Breast epithelium (tissue), 4 donors: ENCODE data around the gene SPTBN2. TPM values are rescaled to one million over a fixed set of nuclear protein-coding genes. Genes with fewer than 3 reads are reported as not detected.
A peak's percentile ranks its signal among the peaks of the same experiment; 100 is the strongest.

Experiments
- DNase-seq, 2 donors: peaks; one replicate each; pipeline ENCODE4 v3.0.0-alpha.2; 2019; ENCODE audit warnings: low spot score in 2 of 2
- H3K27ac ChIP-seq, 2 donors: fragments of 200-600 bp; sonication (generic) in 1 of 2; one replicate each; pipeline ENCODE4 v1.5.1; 2016 to 2019; ENCODE audit warnings: mild to moderate bottlenecking in 1 of 2
- H3K27me3 ChIP-seq, 2 donors: fragments of 200-600 bp; sonication (generic) in 1 of 2; one replicate each; pipeline versions ENCODE4 v1.5.1 to v1.6.0; 2017 to 2019; ENCODE audit warnings: control low read depth in 1 of 2, mild to moderate bottlenecking in 1 of 2
- H3K36me3 ChIP-seq: fragments of 200-600 bp; one replicate; pipeline ENCODE4 v1.5.1; 2019
- H3K4me1 ChIP-seq, 2 donors: fragments of 200-600 bp; sonication (generic); one replicate each; pipeline ENCODE4 v1.5.1; 2016 to 2019; ENCODE audit warnings: control low read depth in 1 of 2
- H3K4me3 ChIP-seq, 3 donors: fragments of 200-600 bp; sonication (generic); 1 replicate in 2 of 3; 2 replicates in 1 of 3; pipeline ENCODE4 v1.5.1; 2016 to 2019; ENCODE audit warnings: mild to moderate bottlenecking in 3 of 3, moderate library complexity in 2 of 3
- H3K9me3 ChIP-seq, 2 donors: fragments of 200-600 bp; sonication (generic) in 1 of 2; one replicate each; pipeline ENCODE4 v1.5.1; 2016 to 2019; ENCODE audit warnings: control low read depth in 1 of 2
- CTCF ChIP-seq, 3 donors: fragments of 450-650 bp; IDR thresholded peaks; one replicate each; pipeline ENCODE4 v1.5.1; 2016 to 2017; ENCODE audit warnings: antibody characterized with exemption in 3 of 3, mild to moderate bottlenecking in 3 of 3, moderate library complexity in 3 of 3
- POLR2A ChIP-seq: fragments of 450-650 bp; IDR thresholded peaks from one replicate; pipeline ENCODE4 v1.6.1; 2016; ENCODE audit warnings: antibody characterized with exemption, mild to moderate bottlenecking, moderate library complexity
- POLR2AphosphoS5 ChIP-seq, 3 donors: sonication (generic); formaldehyde crosslinking; IDR thresholded peaks; one replicate each; pipeline ENCODE4 v1.6.1; 2017; ENCODE audit warnings: antibody characterized with exemption in 3 of 3
- intact Hi-C: fragments of 100-400 bp; cut with DNase I; formaldehyde crosslinking; loops from one replicate; pipeline ENCODE4 v1.15.1; 2023; ENCODE audit warnings: low total_unique reads
- total RNA-seq, 3 donors: library from RNA; depleted of rRNA; stranded (reverse); fragments of >200 nt; gene quantifications; one replicate each; pipeline ENCODE4 v1.1.0, GENCODE V29; 2016

SPTBN2 gene
- total RNA-seq, 3 donors from 2014 or later = 1.1 to 28.7 (median 27.2) TPM

GRCh38 chr11:66687831-66688281 lies 41.2 kb downstream of the SPTBN2 start:
- peak in 1 of 2 donors; percentile 36 for DNase-seq
- intact Hi-C loops = loop anchor here (10.0 kb wide), 1 partner anchor 113 kb away; no protein-coding TSS in a partner anchor
- no peaks in the 10 kb centered on the region for H3K36me3 ChIP-seq
- H3K27me3 ChIP-seq = no peaks in the 10 kb centered on the region
- H3K9me3 ChIP-seq = no peaks in the 10 kb centered on the region
- H3K27ac ChIP-seq = peak overlapping the region in 1 of 2 donors; percentile 89
- TF ChIP-seq CTCF (IDR thresholded peaks at IDR 0.05) (no peak), POLR2AphosphoS5 (IDR thresholded peaks at IDR 0.05) (no peak), POLR2A (no peak)
- H3K4me1 ChIP-seq = no peaks in the 10 kb centered on the region
- no peak overlapping the region for H3K4me3 ChIP-seq

GRCh38 chr11:66686801-66687750 lies 41.9 kb downstream of the SPTBN2 start:
- Histone ChIP-seq H3K4me3 (peak overlapping the region in 2 of 3 donors; percentile 9 to 25), H3K9me3 (no peaks in the 10 kb centered on the region), H3K36me3 (no peaks in the 10 kb centered on the region), H3K4me1 (no peaks in the 10 kb centered on the region), H3K27ac (peak overlapping the region; percentile 85 to 89), H3K27me3 (no peaks in the 10 kb centered on the region)
- peak in 1 of 2 donors; percentile 61 for DNase-seq
- TF ChIP-seq POLR2A (no peak), CTCF (IDR thresholded peaks at IDR 0.05) (peak in 1 of 3 donors; percentile 3)
- intact Hi-C loops = loop anchor here (10.0 kb wide), 1 partner anchor 112 kb away; no protein-coding TSS in a partner anchor

- Histone ChIP-seq H3K4me1 (no peaks in the 10 kb centered on the region), H3K27ac (peak overlapping the region; percentile 85 to 89), H3K9me3 (no peaks in the 10 kb centered on the region), H3K4me3 (peak overlapping the region in 2 of 3 donors; percentile 31 to 50), H3K36me3 (no peaks in the 10 kb centered on the region), H3K27me3 (no peaks in the 10 kb centered on the region)
- peak; percentile 51 to 85 for DNase-seq
- no peak for TF ChIP-seq POLR2AphosphoS5 (IDR thresholded peaks at IDR 0.05)
- peak in 1 of 3 donors; percentile 21 for TF ChIP-seq CTCF (IDR thresholded peaks at IDR 0.05)
- no peak for TF ChIP-seq POLR2A
- intact Hi-C loops = loop anchor here (10.0 kb wide), 1 partner anchor 111 kb away; no protein-coding TSS in a partner anchor
These were observed 42.8 kb downstream of the SPTBN2 start for GRCh38 chr11:66686100-66686785.

GRCh38 chr11:66685276-66686099 lies 43.5 kb downstream of the SPTBN2 start:
- H3K27me3 ChIP-seq = no peaks in the 10 kb centered on the region

More at GRCh38 chr11:66685276-66686099, 43.5 kb downstream of the SPTBN2 start:
- DNase-seq = peak in 1 of 2 donors; percentile 45
- no peaks in the 10 kb centered on the region for H3K9me3 ChIP-seq
- H3K36me3 ChIP-seq = no peaks in the 10 kb centered on the region
- TF ChIP-seq POLR2A (no peak), CTCF (IDR thresholded peaks at IDR 0.05) (no peak), POLR2AphosphoS5 (IDR thresholded peaks at IDR 0.05) (no peak)
- intact Hi-C loops = loop anchor here (10.0 kb wide), 1 partner anchor 111 kb away; no protein-coding TSS in a partner anchor
- H3K4me3 ChIP-seq = peak overlapping the region in 2 of 3 donors; percentile 31 to 50
- H3K27ac ChIP-seq = peak overlapping the region; percentile 85 to 89
- no peaks in the 10 kb centered on the region for H3K4me1 ChIP-seq
